Fibroblast of lung (primary cell): Measurements from ENCODE around the gene SWT1.

Experiments
- CTCF ChIP-seq, 2 donors: IDR thresholded peaks in 1 of 2; conservative IDR thresholded peaks in 1 of 2; 1 replicate in 1 of 2; 2 replicates in 1 of 2; pipeline ENCODE4 v1.5.1; 2011 to 2012; ENCODE audit warnings: low read length in 2 of 2, control low read depth in 1 of 2, inconsistent platforms in 1 of 2, low read depth in 1 of 2, mild to moderate bottlenecking in 1 of 2
- EZH2 ChIP-seq: IDR thresholded peaks from 2 replicates; pipeline ENCODE4 v1.5.1; 2012; ENCODE audit warnings: low read length, control low read depth, mild to moderate bottlenecking; ENCODE audit errors: missing control alignments

GRCh38 chr1:185322636-185323035 is 165.7 kb downstream of the SWT1 start:
- TF ChIP-seq CTCF (conservative IDR thresholded peaks at IDR 0.05 in 1 of 2, IDR thresholded peaks at IDR 0.05 in 1 of 2; ENCODE audit: low read depth in 1 of 2, low read length in 2 of 2), result no peak
- no peak for TF ChIP-seq EZH2
